CD8-positive, alpha-beta memory T cell (primary cell): ENCODE results near the gene IGFL2. TPM values are rescaled to one million over a fixed set of nuclear protein-coding genes. Genes with fewer than 3 reads are reported as not detected.
A peak's percentile ranks its signal among the peaks of the same experiment; 100 is the strongest.
"Not testable (repeated sequence)": the region's sequence is repeated elsewhere in the genome, so short reads cannot be mapped to it uniquely, and the experiment has no call there.

Experiments
- CTCF ChIA-PET: fragments of 350-600 bp; sonication (Branson Sonifier 250); formaldehyde crosslinking; loops from one replicate; lab custom pipeline; 2021; ENCODE audit warnings: antibody characterized with exemption; lab: Charles Lee
- POLR2A ChIA-PET: fragments of 350-600 bp; sonication (Branson Sonifier 250); formaldehyde crosslinking; loops from one replicate; lab custom pipeline; 2021; ENCODE audit warnings: antibody characterized with exemption; lab: Charles Lee
- DNase-seq, 5 donors: peaks; one replicate each; pipeline versions ENCODE4 v3.0.0 to v3.0.0-alpha.2; 2020 to 2022; ENCODE audit warnings: mixed read lengths in 1 of 5
- H3K27ac ChIP-seq: one replicate; pipeline ENCODE4 v1.7.0; 2013; ENCODE audit warnings: low read depth, mild to moderate bottlenecking, low read length, moderate library complexity
- H3K27me3 ChIP-seq: 2 replicates; pipeline ENCODE4 v1.7.0; 2013; ENCODE audit warnings: low read length, mild to moderate bottlenecking; ENCODE audit not compliant: insufficient read depth, poor library complexity, severe bottlenecking
- H3K36me3 ChIP-seq: 2 replicates; pipeline ENCODE4 v1.7.0; 2013; ENCODE audit warnings: mild to moderate bottlenecking, low read length, moderate library complexity; ENCODE audit not compliant: insufficient read depth
- H3K4me1 ChIP-seq: 2 replicates; pipeline ENCODE4 v1.7.0; 2013; ENCODE audit warnings: mild to moderate bottlenecking, low read length, moderate library complexity; ENCODE audit not compliant: insufficient read depth
- H3K4me3 ChIP-seq: 2 replicates; pipeline ENCODE4 v1.7.0; 2013; ENCODE audit warnings: mild to moderate bottlenecking, low read length
- H3K9me3 ChIP-seq: 2 replicates; pipeline ENCODE4 v1.7.0; 2013; ENCODE audit warnings: mild to moderate bottlenecking, low read length
- H3K27ac Mint-ChIP-seq, 8 donors: one replicate each; pipeline ENCODE4 v1.8.0; 2020 to 2021; ENCODE audit warnings: mixed read lengths in 8 of 8, mild to moderate bottlenecking in 6 of 8, inconsistent platforms in 3 of 8, moderate library complexity in 3 of 8
- H3K27me3 Mint-ChIP-seq, 2 donors: one replicate each; pipeline ENCODE4 v1.8.0; 2020 to 2021; ENCODE audit warnings: mixed read lengths in 2 of 2, mild to moderate bottlenecking in 1 of 2, moderate library complexity in 1 of 2
- H3K36me3 Mint-ChIP-seq, 3 donors: one replicate each; pipeline ENCODE4 v1.8.0; 2020 to 2021; ENCODE audit warnings: mixed read lengths in 3 of 3, inconsistent platforms in 1 of 3, mild to moderate bottlenecking in 1 of 3
- H3K4me1 Mint-ChIP-seq, 3 donors: one replicate each; pipeline ENCODE4 v1.8.0; 2020 to 2021; ENCODE audit warnings: mixed read lengths in 3 of 3, inconsistent platforms in 1 of 3, mild to moderate bottlenecking in 1 of 3
- H3K4me3 Mint-ChIP-seq, 7 donors: one replicate each; pipeline ENCODE4 v1.8.0; 2020 to 2021; ENCODE audit warnings: mixed read lengths in 7 of 7, mild to moderate bottlenecking in 6 of 7, moderate library complexity in 4 of 7, inconsistent platforms in 2 of 7
- H3K9me3 Mint-ChIP-seq, 5 donors: one replicate each; pipeline ENCODE4 v1.8.0; 2020 to 2022; ENCODE audit warnings: mixed read lengths in 5 of 5, mild to moderate bottlenecking in 3 of 5, moderate library complexity in 2 of 5, inconsistent platforms in 1 of 5
- polyA plus RNA-seq: library from polyadenylated mRNA; unstranded; fragments of 300-500 nt; fragmentation: Illumina TruSeq; gene quantifications from one replicate; pipeline ENCODE4 v1.2.3, GENCODE V29; 2021
- total RNA-seq, 2 experiments: library from RNA; stranded (reverse); gene quantifications; one replicate each; pipeline ENCODE4 v1.2.3, GENCODE V29; 2021

The IGFL2 gene
- total and polyA plus RNA-seq, 3 experiments from 2014 or later = not detected

DNA sequence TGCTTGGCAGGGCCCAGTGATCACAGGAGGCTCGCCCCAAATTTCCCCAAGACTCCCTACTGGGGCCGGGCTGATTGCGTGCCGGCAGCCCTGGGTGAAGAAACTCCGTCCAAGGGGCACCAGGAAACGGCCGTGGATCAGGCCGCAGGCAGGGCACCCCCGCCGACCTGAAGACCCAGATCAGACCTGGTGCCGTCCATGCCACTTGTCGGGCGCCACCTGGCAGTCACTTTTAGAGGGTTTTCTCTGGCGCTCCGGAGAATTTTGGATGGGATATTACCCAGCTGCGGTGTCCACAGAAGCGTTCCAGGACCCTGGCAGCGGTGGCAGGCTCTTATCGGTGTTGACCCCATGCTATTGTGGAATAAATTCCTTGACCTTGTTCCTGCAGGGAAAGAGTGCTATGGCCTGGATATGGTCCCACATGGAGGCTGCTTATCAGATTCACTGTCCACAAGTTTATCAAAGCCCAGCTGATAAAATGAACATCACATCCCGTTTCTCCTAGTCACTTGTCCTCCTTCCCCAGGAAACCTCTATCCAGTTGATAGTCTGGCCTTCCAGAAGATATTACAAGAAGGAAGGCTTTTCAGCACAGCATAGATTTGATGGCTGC lies 38.2 kb downstream of the IGFL2 start:
- Mint-ChIP-seq H3K27me3 (peaks cover 16 to 65% of the 10 kb centered on the region in 2 donors), H3K4me3 (no peak overlapping the region), H3K4me1 (peaks cover 0 to 6% (median 4%) of the 10 kb centered on the region in 3 donors), H3K9me3 (peaks cover 0 to 1% (median 0%) of the 10 kb centered on the region in 5 donors), H3K27ac (no peak overlapping the region), H3K36me3 (no peaks in the 10 kb centered on the region)
- no peaks in the 10 kb centered on the region for H3K4me1 ChIP-seq
- H3K27ac ChIP-seq = no peak overlapping the region
- CTCF ChIA-PET = no interaction called here
- peaks cover 10% of the 10 kb centered on the region for H3K27me3 ChIP-seq
- no peak for DNase-seq
- POLR2A ChIA-PET = no interaction called here
- H3K9me3 ChIP-seq = no peaks in the 10 kb centered on the region
- no peak overlapping the region for H3K4me3 ChIP-seq
- no peaks in the 10 kb centered on the region for H3K36me3 ChIP-seq

- peaks cover 19 to 65% of the 10 kb centered on the region in 2 donors for H3K27me3 Mint-ChIP-seq
Observed at GRCh38 chr19:46186717-46187101, 38.7 kb downstream of the IGFL2 start.

GRCh38 chr19:46189971-46190888 lies 42.2 kb downstream of the IGFL2 start:
- H3K4me3 ChIP-seq = no peak overlapping the region
- Mint-ChIP-seq H3K4me3 (no peak overlapping the region), H3K27ac (no peak overlapping the region), H3K27me3 (peaks cover 21 to 68% of the 10 kb centered on the region in 2 donors), H3K36me3 (no peaks in the 10 kb centered on the region), H3K9me3 (no peaks in the 10 kb centered on the region), H3K4me1 (no peaks in the 10 kb centered on the region)
- POLR2A ChIA-PET = no interaction called here
- no peaks in the 10 kb centered on the region for H3K4me1 ChIP-seq
- CTCF ChIA-PET = no interaction called here
- no peak for DNase-seq
- no peak overlapping the region for H3K27ac ChIP-seq
- no peaks in the 10 kb centered on the region for H3K36me3 ChIP-seq
- H3K9me3 ChIP-seq = no peaks in the 10 kb centered on the region
- peaks cover 10% of the 10 kb centered on the region for H3K27me3 ChIP-seq

More at GRCh38 chr19:46186717-46187101, 38.7 kb downstream of the IGFL2 start:
- peaks cover 0 to under 1% (median under 1%) of the 10 kb centered on the region in 3 donors for H3K4me1 Mint-ChIP-seq
- H3K27ac ChIP-seq = no peak overlapping the region
- no peak overlapping the region for H3K4me3 ChIP-seq
- H3K36me3 ChIP-seq = no peaks in the 10 kb centered on the region
- no peak for DNase-seq
- no peak overlapping the region for H3K4me3 Mint-ChIP-seq
- H3K36me3 Mint-ChIP-seq = no peaks in the 10 kb centered on the region
- no peak overlapping the region for H3K27ac Mint-ChIP-seq
- peaks cover 10% of the 10 kb centered on the region for H3K27me3 ChIP-seq
- no peaks in the 10 kb centered on the region for H3K9me3 ChIP-seq
- POLR2A ChIA-PET = no interaction called here
- CTCF ChIA-PET = no interaction called here
- H3K9me3 Mint-ChIP-seq = peaks cover 0 to 1% (median 0%) of the 10 kb centered on the region in 5 donors
- no peaks in the 10 kb centered on the region for H3K4me1 ChIP-seq

GRCh38 chr19:46191356-46191755 lies 43.3 kb downstream of the IGFL2 start:
- no peaks in the 10 kb centered on the region for H3K9me3 ChIP-seq
- no peak overlapping the region for H3K4me3 Mint-ChIP-seq
- CTCF ChIA-PET = no interaction called here
- no peaks in the 10 kb centered on the region for H3K4me1 ChIP-seq
- H3K9me3 Mint-ChIP-seq = no peaks in the 10 kb centered on the region
- POLR2A ChIA-PET = no interaction called here
- H3K27ac ChIP-seq = no peak overlapping the region
- H3K4me1 Mint-ChIP-seq = no peaks in the 10 kb centered on the region
- H3K36me3 ChIP-seq = no peaks in the 10 kb centered on the region
- H3K27ac Mint-ChIP-seq = peak overlapping the region in 1 of 8 donors; percentile 39
- no peak for DNase-seq
- H3K27me3 ChIP-seq = peaks cover 10% of the 10 kb centered on the region
- H3K27me3 Mint-ChIP-seq = peaks cover 27 to 76% of the 10 kb centered on the region in 2 donors
- no peaks in the 10 kb centered on the region for H3K36me3 Mint-ChIP-seq
- no peak overlapping the region for H3K4me3 ChIP-seq

DNA sequence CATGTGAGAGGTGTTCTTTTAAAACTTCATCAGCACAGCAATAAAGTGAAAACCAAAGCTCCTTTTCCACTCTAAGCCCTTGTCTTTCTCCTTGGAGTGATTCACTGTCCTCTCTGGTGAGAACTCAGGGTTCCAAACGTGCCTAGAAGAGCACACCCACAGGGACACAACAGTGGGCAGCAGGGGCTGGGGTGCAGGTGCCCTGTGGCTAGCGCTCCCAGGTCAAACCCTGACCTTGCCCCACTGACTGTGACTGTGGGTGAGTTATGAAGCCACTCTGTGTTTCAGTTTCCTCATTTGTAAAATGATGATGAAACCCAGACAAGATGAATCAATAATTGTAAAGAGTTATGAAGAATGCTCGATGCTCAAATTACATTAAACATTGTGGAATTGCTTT lies 43.9 kb downstream of the IGFL2 start:
- ChIA-PET POLR2A (no interaction called here), CTCF (no interaction called here)
- Histone ChIP-seq H3K36me3 (no peaks in the 10 kb centered on the region), H3K27me3 (peaks cover 10% of the 10 kb centered on the region), H3K27ac (no peak overlapping the region), H3K4me1 (no peaks in the 10 kb centered on the region), H3K4me3 (no peak overlapping the region), H3K9me3 (no peaks in the 10 kb centered on the region)
- H3K4me3 Mint-ChIP-seq = no peak overlapping the region
- H3K27ac Mint-ChIP-seq = no peak overlapping the region
- H3K27me3 Mint-ChIP-seq = peaks cover 32 to 76% of the 10 kb centered on the region in 2 donors
- H3K9me3 Mint-ChIP-seq = no peaks in the 10 kb centered on the region
- H3K4me1 Mint-ChIP-seq = no peaks in the 10 kb centered on the region
- no peaks in the 10 kb centered on the region for H3K36me3 Mint-ChIP-seq
- DNase-seq = no peak

GRCh38 chr19:46192626-46192991 lies 44.6 kb downstream of the IGFL2 start:
- H3K4me3 Mint-ChIP-seq, H3K4me1 ChIP-seq, H3K36me3 ChIP-seq, H3K36me3 Mint-ChIP-seq, H3K4me1 Mint-ChIP-seq, H3K27ac Mint-ChIP-seq, H3K9me3 ChIP-seq, DNase-seq, H3K4me3 ChIP-seq, CTCF ChIA-PET, H3K9me3 Mint-ChIP-seq, POLR2A ChIA-PET: not testable (repeated sequence)
- peaks cover 36 to 82% of the 10 kb centered on the region in 2 donors for H3K27me3 Mint-ChIP-seq
- Histone ChIP-seq H3K27me3 (peaks cover 17% of the 10 kb centered on the region), H3K27ac (peak overlapping the region; percentile 43)

- H3K4me3 ChIP-seq = no peak overlapping the region
- Mint-ChIP-seq H3K4me1 (no peaks in the 10 kb centered on the region), H3K9me3 (no peaks in the 10 kb centered on the region), H3K4me3 (no peak overlapping the region), H3K27ac (no peak overlapping the region), H3K36me3 (no peaks in the 10 kb centered on the region), H3K27me3 (peaks cover 36 to 80% of the 10 kb centered on the region in 2 donors)
- peak overlapping the region; percentile 43 for H3K27ac ChIP-seq
- CTCF ChIA-PET = no interaction called here
- no peaks in the 10 kb centered on the region for H3K36me3 ChIP-seq
- no peaks in the 10 kb centered on the region for H3K4me1 ChIP-seq
- no peak for DNase-seq
- peaks cover 17% of the 10 kb centered on the region for H3K27me3 ChIP-seq
- POLR2A ChIA-PET = no interaction called here
- no peaks in the 10 kb centered on the region for H3K9me3 ChIP-seq
Observed at GRCh38 chr19:46192992-46193650, 45.1 kb downstream of the IGFL2 start.

DNA sequence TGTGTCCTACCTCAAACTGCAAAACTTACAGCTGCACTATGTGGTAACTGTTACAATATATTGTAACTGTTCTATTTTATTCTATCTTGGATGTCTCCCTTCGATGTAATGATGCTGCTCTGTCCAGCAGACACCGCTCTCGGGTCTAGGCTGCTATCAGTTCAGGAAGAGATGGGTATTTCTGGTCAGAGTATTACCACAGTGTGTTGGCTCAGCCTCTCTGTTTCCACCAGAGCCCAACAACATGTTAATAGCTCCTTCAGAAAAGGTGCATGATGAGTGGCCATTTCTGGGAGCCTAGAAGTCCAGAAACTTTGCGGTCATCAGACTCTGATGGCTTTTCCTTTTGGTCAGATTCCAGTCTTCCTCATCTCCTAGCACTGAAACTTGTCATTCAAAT lies 45.6 kb downstream of the IGFL2 start:
- no peaks in the 10 kb centered on the region for H3K4me1 ChIP-seq
- no peaks in the 10 kb centered on the region for H3K9me3 Mint-ChIP-seq
- ChIA-PET POLR2A (no interaction called here), CTCF (no interaction called here)
- H3K27me3 ChIP-seq = peaks cover 14% of the 10 kb centered on the region
- peak overlapping the region; percentile 43 for H3K27ac ChIP-seq
- no peaks in the 10 kb centered on the region for H3K4me1 Mint-ChIP-seq
- H3K27ac Mint-ChIP-seq = no peak overlapping the region
- no peaks in the 10 kb centered on the region for H3K36me3 Mint-ChIP-seq
- no peak overlapping the region for H3K4me3 Mint-ChIP-seq
- H3K9me3 ChIP-seq = no peaks in the 10 kb centered on the region
- DNase-seq = no peak
- peaks cover 41 to 80% of the 10 kb centered on the region in 2 donors for H3K27me3 Mint-ChIP-seq
- no peak overlapping the region for H3K4me3 ChIP-seq
- no peaks in the 10 kb centered on the region for H3K36me3 ChIP-seq
